Fibroblast of the aortic adventitia (primary cell): ENCODE results near the gene NOC2L. TPM values are rescaled to one million over a fixed set of nuclear protein-coding genes. Genes with fewer than 3 reads are reported as not detected.

Source experiments
- DNase-seq: peaks from one replicate; pipeline ENCODE4 v3.0.0-alpha.2; 2010; ENCODE audit warnings: low read depth
- H3K4me3 ChIP-seq: 2 replicates; pipeline ENCODE4 v1.5.1; 2011; ENCODE audit warnings: low read depth, mild to moderate bottlenecking, control low read depth, low read length, moderate library complexity
- total RNA-seq: library from RNA; depleted of rRNA; stranded (reverse); fragments of >200 nt; gene quantifications from 2 replicates; pipeline ENCODE4 v1.2.3, GENCODE V29; 2012; ENCODE audit warnings: low replicate concordance
- TF ChIP-seq, protein P1 (sequence below): IDR thresholded peaks from 2 replicates; pipeline ENCODE4 v1.5.1; 2011; ENCODE audit warnings: mild to moderate bottlenecking, low read length, control low read depth, inconsistent platforms; ENCODE audit not compliant: insufficient read depth

Gene NOC2L
- total RNA-seq, 1 donor, result 54.1 TPM

DNA sequence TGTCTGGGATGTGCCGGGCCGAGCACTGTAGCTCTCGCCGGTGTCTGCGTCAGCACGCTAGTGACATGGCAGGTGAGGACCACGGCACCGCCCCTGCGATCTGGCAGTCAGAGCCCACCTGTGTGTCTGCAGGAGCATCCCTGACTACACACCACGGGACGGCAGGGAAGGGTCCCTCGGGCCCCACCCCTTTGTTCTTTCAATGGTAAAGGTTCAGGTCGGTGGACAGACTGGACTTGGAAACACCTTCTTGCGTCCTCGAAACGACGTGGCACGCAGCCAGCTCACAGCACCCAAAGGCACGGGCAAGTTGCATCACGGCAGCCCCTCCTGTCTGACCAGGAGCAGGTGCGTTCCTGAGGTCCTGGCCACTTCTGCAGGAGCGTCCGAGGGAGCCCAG lies 39.0 kb downstream of the NOC2L start:
- TF ChIP-seq, protein P1, sequence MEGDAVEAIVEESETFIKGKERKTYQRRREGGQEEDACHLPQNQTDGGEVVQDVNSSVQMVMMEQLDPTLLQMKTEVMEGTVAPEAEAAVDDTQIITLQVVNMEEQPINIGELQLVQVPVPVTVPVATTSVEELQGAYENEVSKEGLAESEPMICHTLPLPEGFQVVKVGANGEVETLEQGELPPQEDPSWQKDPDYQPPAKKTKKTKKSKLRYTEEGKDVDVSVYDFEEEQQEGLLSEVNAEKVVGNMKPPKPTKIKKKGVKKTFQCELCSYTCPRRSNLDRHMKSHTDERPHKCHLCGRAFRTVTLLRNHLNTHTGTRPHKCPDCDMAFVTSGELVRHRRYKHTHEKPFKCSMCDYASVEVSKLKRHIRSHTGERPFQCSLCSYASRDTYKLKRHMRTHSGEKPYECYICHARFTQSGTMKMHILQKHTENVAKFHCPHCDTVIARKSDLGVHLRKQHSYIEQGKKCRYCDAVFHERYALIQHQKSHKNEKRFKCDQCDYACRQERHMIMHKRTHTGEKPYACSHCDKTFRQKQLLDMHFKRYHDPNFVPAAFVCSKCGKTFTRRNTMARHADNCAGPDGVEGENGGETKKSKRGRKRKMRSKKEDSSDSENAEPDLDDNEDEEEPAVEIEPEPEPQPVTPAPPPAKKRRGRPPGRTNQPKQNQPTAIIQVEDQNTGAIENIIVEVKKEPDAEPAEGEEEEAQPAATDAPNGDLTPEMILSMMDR, result no peak
- DNase-seq, result no peak
- no peak overlapping the region for H3K4me3 ChIP-seq

DNA sequence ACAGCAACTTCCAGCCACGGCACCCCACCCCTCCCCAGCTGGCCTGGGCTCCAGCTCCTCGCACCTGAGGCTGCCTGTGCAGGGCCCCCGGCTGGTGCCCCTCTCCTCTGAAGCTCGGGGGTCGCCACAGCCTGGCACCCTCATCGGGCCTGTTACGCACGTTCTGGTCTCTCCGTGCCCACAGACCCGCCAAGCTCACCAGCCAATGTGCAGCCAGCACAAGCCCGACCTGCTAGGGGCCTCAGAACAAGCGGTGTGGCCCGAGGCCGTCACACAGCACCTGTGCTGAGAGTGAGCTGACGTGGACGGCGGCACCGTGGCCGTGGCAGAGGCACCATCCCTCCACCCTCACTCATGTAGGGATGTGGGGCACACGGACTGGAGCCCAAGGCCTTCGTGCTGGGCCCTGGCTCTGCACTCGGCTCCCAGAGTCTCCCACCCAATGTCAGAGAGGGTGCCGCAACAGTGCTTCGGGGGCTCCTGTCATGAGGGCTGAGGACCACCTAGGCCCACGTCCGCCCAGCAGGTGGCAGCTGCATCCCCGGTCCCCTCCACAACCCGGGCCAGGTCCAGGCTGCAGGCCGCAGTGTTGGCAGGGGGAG lies 39.7 kb downstream of the NOC2L start:
- DNase-seq, result no peak

DNA sequence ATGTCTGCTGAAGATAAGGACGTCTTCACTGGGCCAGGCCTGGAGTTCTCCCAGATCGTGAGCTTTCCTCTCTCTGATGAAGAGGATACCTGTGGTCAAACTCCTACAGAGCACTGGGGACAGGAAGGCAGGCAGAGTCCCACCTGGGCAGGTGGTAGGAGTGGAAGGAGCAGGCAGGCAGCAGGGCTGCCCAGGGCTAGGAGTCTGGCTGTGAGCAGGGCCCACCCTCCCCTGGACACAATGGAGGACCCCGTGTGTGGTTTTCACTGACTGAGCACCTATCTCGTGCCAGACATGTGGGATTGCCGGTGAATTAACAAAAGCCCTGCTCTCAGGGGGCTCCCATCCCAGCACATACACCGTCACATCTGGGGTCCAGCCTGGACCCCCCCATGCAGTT lies 40.2 kb downstream of the NOC2L start:
- H3K4me3 ChIP-seq, result no peak overlapping the region
- no peak for DNase-seq
- TF ChIP-seq, protein P1, result no peak

More for the DNA sequence above, 39.7 kb downstream of the NOC2L start:
- TF ChIP-seq, protein P1, result no peak
- no peak overlapping the region for H3K4me3 ChIP-seq

DNA sequence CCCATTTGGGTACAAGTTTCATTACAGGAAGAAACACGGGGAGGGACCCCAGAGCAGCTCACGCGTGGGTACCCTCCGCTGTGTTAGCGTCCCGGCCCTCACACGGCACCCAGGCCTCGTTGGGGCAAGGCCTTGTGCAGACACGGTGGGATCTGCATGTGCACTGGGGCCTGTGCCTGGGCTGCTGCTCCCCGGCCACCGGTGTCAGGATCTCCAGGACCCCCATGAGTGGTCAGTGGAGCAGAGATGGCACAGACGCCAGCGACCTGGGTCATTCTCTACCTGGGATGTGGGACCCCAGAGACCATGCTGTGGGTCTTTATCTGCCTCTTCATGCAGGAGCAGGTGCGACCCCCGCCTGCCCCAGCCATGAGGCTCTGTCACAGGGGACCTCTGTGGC lies 40.7 kb downstream of the NOC2L start:
- TF ChIP-seq, protein P1, result no peak
- H3K4me3 ChIP-seq, result no peak overlapping the region
- no peak for DNase-seq

DNA sequence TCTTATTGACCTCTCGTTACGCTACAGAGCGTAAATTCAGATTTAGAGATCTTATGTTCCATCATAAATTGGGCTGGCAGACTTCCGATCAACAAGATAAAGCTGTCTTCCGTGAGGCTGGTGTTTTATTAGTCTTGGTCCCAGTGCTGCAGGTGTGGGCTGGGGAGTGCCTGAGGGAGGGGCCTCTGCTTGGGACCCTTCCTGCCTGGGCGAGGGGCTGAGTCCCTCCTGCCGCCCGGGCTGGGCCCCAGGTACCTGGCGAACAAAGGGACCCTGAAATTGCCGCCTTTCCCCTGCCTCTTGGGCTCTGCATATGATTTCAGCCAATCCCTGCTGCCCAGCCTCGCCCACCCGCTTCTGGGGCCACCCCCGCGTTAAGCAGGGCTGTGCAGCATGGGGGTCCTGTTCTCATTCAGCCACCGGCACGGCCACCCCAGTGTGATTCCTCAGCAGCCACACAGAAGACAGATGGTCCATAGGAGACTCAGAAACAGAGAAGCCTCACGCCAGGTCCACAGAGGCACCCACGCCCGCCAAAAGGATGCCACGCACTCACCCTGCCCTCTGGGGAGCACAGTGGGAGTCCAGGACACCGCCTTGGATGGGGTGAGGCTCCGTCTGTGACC lies 41.5 kb downstream of the NOC2L start:
- TF ChIP-seq, protein P1, result no peak
- no peak for DNase-seq
- no peak overlapping the region for H3K4me3 ChIP-seq

DNA sequence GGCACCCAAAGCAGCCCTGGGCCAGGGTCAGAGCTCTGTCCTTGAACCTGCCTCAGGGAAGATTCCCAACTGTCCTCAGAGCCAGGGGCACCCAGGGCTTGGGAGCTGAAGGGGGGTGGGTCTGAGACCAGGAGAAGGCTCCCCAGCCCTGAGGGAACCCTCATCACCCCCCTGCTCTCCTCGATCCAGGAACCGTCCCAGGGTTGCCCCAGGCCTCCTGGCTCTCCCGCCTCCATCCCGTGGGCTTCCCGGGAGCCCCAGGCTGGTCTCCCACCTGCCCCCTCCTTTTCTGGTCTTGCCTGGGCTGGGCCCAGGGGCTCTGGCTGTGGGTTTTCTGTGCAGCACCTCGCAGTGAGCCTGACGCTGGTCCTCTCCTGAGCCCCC lies 42.0 kb downstream of the NOC2L start:
- TF ChIP-seq, protein P1, result no peak
- no peak overlapping the region for H3K4me3 ChIP-seq
- DNase-seq, result no peak
